Kidney (tissue), 22 donors: ENCODE data around the gene TMEM245. TPM values are rescaled to one million over a fixed set of nuclear protein-coding genes. Genes with fewer than 3 reads are reported as not detected.

Experiments used
- DNase-seq, 5 donors: peaks; one replicate each; pipeline ENCODE4 v3.0.0-alpha.2; 2013 to 2020
- FAIRE-seq: peaks from 2 replicates; lab custom pipeline; 2012; peaks lifted over from hg19 to GRCh38; lab: Jason Lieb, UNC
- H3K27ac ChIP-seq, 2 donors: one replicate each; pipeline ENCODE4 v1.7.0; 2013; ENCODE audit warnings: low read depth in 2 of 2, low read length in 2 of 2, inconsistent platforms in 1 of 2
- H3K27me3 ChIP-seq: one replicate; pipeline ENCODE4 v1.7.1; 2013; ENCODE audit warnings: low read length, inconsistent platforms; ENCODE audit not compliant: control insufficient read depth, insufficient read depth
- H3K36me3 ChIP-seq, 3 donors: one replicate each; pipeline versions ENCODE4 v1.7.0 to v1.7.1; 2013; ENCODE audit warnings: low read length in 3 of 3, control low read depth in 1 of 3, inconsistent platforms in 1 of 3; ENCODE audit not compliant: insufficient read depth in 3 of 3, control insufficient read depth in 2 of 3
- H3K4me1 ChIP-seq, 3 donors: one replicate each; pipeline versions ENCODE4 v1.7.0 to v1.7.1; 2013; ENCODE audit warnings: low read length in 3 of 3, inconsistent platforms in 1 of 3, low read depth in 1 of 3; ENCODE audit not compliant: control insufficient read depth in 2 of 3, insufficient read depth in 2 of 3
- H3K4me3 ChIP-seq, 3 donors: one replicate each; pipeline versions ENCODE4 v1.7.0 to v1.8.1; 2013; ENCODE audit warnings: low read length in 3 of 3, control low read depth in 1 of 3, inconsistent platforms in 1 of 3
- H3K9ac ChIP-seq, 3 donors: one replicate each; pipeline versions ENCODE4 v1.7.0 to v1.7.1; 2013; ENCODE audit warnings: low read length in 3 of 3, control low read depth in 1 of 3, inconsistent platforms in 1 of 3
- H3K9me3 ChIP-seq, 3 donors: one replicate each; pipeline versions ENCODE4 v1.7.0 to v1.7.1; 2013; ENCODE audit warnings: low read length in 3 of 3, control low read depth in 1 of 3, inconsistent platforms in 1 of 3; ENCODE audit not compliant: control insufficient read depth in 2 of 3, insufficient read depth in 1 of 3
- CTCF ChIP-seq: IDR thresholded peaks from 3 replicates; pipeline ENCODE4 v1.5.1; 2012; ENCODE audit warnings: mild to moderate bottlenecking, moderate library complexity, borderline replicate concordance; ENCODE audit not compliant: insufficient read depth; ENCODE audit errors: extremely low read depth
- intact Hi-C: fragments of 100-400 bp; cut with DNase I; formaldehyde crosslinking; loops from one replicate; pipeline ENCODE4 v1.11.1; 2022
- long read RNA-seq, 10 donors: library from polyadenylated mRNA in 1 of 10; unstranded in 1 of 10; transcript quantifications; one replicate each; pipeline ENCODE4 v2.0.0 and lab custom pipeline, GENCODE V29; 2021 to 2026
- polyA plus RNA-seq: library from polyadenylated mRNA; stranded (reverse); fragments of 350-450 nt; fragmentation: Illumina TruSeq; extraction: RNeasy Lipid Tissue Mini Kit (QIAGEN cat#74804); gene quantifications from one replicate; pipeline ENCODE4 v1.2.3, GENCODE V29; 2014; ENCODE audit warnings: low read depth, low replicate concordance; ENCODE audit not compliant: insufficient read depth
- total RNA-seq: library from RNA; stranded (reverse); fragmentation: NEBNext Ultra II Directional; extraction: Animal tissue kit (Norgen Biotek cat#: 25700); gene quantifications from one replicate; pipeline ENCODE4 v1.2.1, GENCODE V29; 2021
- donor health status: control.
- donor health status: control.
- donor health status: control.
- donor health status: control.
- donor health status: control.
- donor health status: DM: yes; HTN: yes; CAD: no.
- donor health status: Normal renal cell carcinoma (clear cell type).

The TMEM245 gene
- total RNA-seq (69.5 TPM), polyA plus RNA-seq (23.5 TPM)
- long read RNA-seq, donor 1, result 0 reads
- long read RNA-seq, donor 2, partial matches to known transcripts, result 13 of 13 reads
- long read RNA-seq, donor 2, other reads (novel, unspliced or antisense), result 0 of 13 reads
- long read RNA-seq, donor 3, partial matches to known transcripts, result 31 of 33 reads
- long read RNA-seq, donor 3, other reads (novel, unspliced or antisense), result 0 of 33 reads
- long read RNA-seq, donor 4, partial matches to known transcripts, result 27 of 37 reads
- long read RNA-seq, donor 4, other reads (novel, unspliced or antisense), result 8 of 37 reads
- long read RNA-seq, donor 5, result 0 reads
- long read RNA-seq, donor 6, result 0 reads
- long read RNA-seq, donor 7, partial matches to known transcripts, result 7 of 108 reads
- long read RNA-seq, donor 7, other reads (novel, unspliced or antisense), result 97 of 108 reads
- long read RNA-seq, donor 8, result 0 reads
- long read RNA-seq, donor 9, partial matches to known transcripts, result 0 of 1 reads
- long read RNA-seq, donor 9, other reads (novel, unspliced or antisense), result 0 of 1 reads
- long read RNA-seq, donor 10, partial matches to known transcripts, result 9 of 10 reads
- long read RNA-seq, donor 10, other reads (novel, unspliced or antisense), result 0 of 10 reads

- Histone ChIP-seq H3K9ac (peak within 1 kb of the TSS; percentile 44 to 90 (median 71)), H3K27me3 (no peaks in the 10 kb centered on the region), H3K4me1 (peaks cover 0 to 20% (median 15%) of the 10 kb centered on the region in 3 donors), H3K4me3 (peak within 1 kb of the TSS; percentile 83 to 91 (median 89)), H3K36me3 (no peaks in the 10 kb centered on the region), H3K27ac (peak within 1 kb of the TSS; percentile 81 to 92), H3K9me3 (no peaks in the 10 kb centered on the region)
- intact Hi-C loops, result no loop called here
- FAIRE-seq (peak; percentile 87), DNase-seq (peak; percentile 98 to 100 (median 98))
- TF ChIP-seq CTCF, result no peak
Measured at GRCh38 chr9:109119439-109120203, at the start of gene TMEM245. Gene TMEM245, minus strand, starts transcription at chr9:109119947. Its CDS starts 34 bp downstream, at chr9:109119913.

DNA sequence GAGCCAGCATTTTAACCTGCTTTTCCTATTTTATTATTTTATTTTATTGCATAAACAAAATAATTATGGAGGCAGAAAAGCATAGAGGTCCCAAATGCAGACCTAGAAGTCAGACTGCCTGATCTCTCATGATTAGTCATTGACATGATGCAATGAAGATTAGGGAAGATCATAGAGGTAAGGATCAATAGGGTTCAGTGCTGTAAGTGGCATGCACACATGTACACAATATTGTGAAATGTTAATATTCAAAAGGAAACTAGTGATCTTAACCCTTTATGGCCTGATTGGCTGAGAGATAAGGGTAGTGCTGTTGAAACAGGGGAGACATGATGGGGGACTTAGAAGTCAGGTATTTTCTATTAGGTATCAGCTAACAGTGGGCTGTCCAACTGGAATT, 48.4 kb upstream of the TMEM245 start:
- Histone ChIP-seq H3K27me3 (no peaks in the 10 kb centered on the region), H3K27ac (no peak overlapping the region), H3K9ac (no peak overlapping the region), H3K4me3 (no peak overlapping the region), H3K4me1 (no peaks in the 10 kb centered on the region), H3K36me3 (no peaks in the 10 kb centered on the region), H3K9me3 (no peaks in the 10 kb centered on the region)
- TF ChIP-seq CTCF, result no peak
- intact Hi-C loops, result no loop called here
- FAIRE-seq, result no peak
- DNase-seq, result no peak

- no peak for TF ChIP-seq CTCF
- Histone ChIP-seq H3K27me3 (no peaks in the 10 kb centered on the region), H3K36me3 (no peaks in the 10 kb centered on the region), H3K27ac (no peak overlapping the region), H3K4me1 (no peaks in the 10 kb centered on the region), H3K9ac (no peak overlapping the region), H3K4me3 (no peak overlapping the region), H3K9me3 (no peaks in the 10 kb centered on the region)
- no peak for FAIRE-seq
- DNase-seq, result no peak
- intact Hi-C loops, result no loop called here
Measured at GRCh38 chr9:109167716-109168115, 48.0 kb upstream of the TMEM245 start.
